Caki2 (cell line): ENCODE results near the gene MEGF11. TPM values are rescaled to one million over a fixed set of nuclear protein-coding genes. Genes with fewer than 3 reads are reported as not detected.
A peak's percentile ranks its signal among the peaks of the same experiment; 100 is the strongest.

Source experiments
- DNase-seq: peaks from one replicate; pipeline ENCODE4 v3.0.0-alpha.2; 2015; ENCODE audit warnings: low read depth
- in situ Hi-C: cut with HindIII; loops from 2 replicates; pipeline ENCODE4 v1.10.0; 2016; ENCODE audit warnings: low sequenced_read_pairs, low pct_unique_long_range_greater_than_20kb, mixed read lengths
- total RNA-seq: library from RNA; depleted of rRNA; stranded (reverse); fragments of >200 nt; shearing (Covaris generic); gene quantifications from 2 replicates; pipeline ENCODE4 v1.2.3, GENCODE V29; 2014; ENCODE audit warnings: low replicate concordance

MEGF11 gene
- total RNA-seq, 1 experiment from 2014 or later: not detected

DNA sequence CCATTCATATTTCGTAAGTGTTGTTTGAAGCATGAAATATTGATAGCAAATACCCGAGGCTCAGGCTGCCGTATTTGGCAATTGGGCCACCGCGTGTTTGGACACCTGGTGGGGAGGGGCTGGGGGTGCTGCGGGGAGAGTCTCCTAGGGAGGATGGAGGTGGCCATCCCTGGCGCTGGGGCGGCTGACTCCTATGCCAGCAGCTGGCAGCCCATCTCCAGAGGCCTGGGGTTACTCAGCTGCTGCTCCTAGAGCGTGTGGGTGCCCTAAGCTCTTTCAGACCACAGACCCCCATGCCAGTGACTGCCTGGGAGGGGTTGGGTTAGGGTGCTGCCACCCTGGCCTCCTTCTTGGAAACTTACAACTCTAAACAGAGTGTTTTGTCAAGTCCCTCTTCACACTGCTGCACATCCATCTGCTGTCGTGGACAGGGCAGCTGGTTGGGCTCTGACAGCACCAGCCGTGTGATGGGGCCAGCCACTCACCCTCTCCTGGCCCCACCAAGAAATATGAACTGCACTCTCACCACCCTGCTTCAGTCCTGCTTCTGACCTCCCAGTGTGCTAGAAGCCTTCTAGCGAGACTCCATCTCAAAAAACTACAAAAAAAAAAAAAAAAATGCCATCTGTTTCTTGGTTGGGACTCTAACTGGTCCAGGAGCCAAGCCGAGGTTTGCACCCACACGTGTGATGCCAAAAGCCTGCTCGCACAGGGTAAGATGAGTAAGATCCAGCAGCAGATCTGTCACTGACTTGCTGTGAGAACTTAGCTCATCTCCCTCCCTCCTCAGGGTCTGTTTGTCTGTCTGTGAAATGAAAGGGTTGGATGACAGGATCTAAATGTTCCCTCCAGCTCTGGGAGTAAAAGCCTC, 156.2 kb downstream of the MEGF11 start:
- no peak for DNase-seq
- in situ Hi-C loops: no loop called here

DNA sequence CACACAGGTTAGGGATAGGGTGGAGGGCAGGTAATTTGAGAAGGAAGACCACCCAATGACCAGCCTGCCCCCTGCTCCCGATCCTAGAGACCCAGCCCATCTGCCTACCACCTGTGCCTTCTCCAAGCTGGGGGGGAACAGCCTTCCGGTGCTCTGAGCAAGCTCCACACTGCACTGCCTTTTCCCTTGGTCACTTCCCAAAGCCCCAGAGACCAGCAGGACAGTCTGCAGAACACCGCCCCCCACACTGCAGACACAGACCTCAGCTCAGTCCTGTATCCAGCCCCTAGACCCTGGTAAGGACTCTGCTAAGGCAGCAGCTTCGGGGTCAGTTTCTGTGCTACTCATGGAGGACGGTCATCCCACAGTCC, 156.9 kb downstream of the MEGF11 start:
- no peak for DNase-seq
- in situ Hi-C loops: no loop called here

DNA sequence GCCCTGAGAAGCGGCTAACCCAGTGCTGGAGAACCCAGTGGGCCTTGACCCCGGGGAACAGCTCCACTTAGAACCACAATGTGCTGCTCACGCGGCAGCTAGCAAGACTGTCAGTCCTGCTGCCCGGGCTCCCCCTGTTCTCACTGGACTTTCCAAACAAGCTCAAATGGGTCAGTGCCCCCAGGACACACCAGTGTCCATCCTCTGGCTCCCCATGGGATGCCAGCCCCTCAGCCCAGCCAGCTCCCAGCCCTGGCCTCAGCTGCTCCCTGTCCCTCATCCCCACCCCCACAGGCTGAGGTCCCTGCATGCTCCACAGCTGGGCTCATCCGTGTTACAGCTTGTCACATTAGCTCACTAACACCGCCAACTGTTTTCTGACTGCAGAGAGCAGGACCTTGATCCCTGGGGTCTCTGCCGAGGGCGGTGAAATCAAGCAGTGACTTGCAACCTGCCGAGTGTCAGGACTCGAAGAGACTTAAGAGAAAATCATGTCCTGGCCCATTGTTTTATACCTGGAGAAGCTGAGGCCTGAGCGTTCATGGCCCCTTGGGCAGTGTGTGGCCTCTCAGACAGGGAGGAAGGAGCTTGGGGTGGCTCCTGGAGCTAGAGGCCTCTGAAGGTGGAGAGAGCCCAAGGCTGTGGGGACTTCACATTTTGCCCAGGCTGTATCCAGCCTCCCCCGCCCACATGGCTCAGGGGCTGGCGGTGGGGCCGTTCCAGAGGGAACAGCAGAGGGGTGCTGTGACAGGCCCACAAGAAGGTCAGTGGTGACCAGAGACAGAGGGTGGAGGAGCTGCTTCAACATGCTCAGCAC, 157.5 kb downstream of the MEGF11 start:
- no peak for DNase-seq
- in situ Hi-C loops: no loop called here

DNA sequence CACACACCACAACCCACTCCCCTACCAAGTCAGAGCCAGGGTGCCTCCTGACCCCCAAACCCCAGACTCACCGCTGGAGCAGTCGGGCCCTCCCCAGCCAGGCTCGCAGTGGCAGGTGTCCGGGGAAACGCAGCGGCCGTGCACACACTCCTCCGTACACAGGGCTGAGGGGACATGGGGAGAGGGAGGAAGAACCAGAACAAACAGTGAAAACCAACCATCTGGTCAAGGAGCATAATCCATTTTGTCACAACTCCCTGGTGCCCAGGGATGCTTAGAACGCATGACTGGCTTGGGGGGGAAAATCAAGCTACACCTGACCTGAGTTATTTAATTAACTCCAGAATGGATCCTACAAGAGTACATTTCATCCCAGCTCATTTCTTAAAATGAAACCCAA, 159.2 kb downstream of the MEGF11 start:
- in situ Hi-C loops: no loop called here
- DNase-seq: no peak

DNA sequence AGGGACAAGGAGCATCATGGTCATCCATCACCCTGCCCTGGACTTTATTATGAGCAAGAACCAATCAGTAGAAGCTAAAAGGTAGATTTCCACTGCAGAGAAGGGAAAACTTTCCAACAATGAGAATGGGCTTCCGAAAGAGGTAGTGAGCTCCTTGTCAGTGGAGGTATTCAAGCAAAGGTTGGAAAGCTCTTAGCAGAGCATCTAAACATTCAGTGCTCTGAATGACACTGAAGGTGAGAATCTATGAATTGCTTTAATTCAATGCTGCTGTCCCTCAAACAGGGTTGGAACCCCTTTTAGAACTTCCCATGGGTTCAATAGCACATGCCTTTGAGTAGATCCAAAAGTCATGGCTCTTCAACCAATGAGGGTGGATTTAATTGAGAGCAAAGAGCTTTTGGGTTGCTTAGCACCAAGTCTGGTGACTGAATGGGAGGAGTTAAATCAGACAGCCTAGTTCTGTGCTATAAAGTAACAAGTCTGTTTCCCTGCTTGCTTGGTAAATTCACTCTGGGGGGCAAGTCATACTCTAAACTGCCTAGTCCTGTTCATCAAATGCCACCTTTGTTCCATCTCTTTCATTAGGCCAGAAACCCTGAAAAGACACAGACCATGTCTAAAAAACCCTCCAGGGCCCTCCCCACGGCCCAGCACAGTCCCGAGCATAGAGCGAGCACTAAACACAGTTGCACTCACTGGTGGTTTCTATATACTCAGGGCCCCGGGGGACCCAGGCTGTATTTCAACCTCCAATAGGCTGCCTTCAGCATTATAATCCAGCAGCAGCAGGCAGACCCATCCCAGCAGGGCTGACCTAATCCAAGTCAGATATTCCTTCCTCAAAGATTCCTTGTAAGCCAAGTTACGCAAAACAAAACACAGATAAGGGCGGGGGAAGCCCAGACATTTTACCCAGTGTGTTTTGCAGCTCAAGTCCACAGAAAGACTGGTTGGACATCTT, 161.2 kb downstream of the MEGF11 start:
- DNase-seq: no peak
- in situ Hi-C loops: no loop called here

DNA sequence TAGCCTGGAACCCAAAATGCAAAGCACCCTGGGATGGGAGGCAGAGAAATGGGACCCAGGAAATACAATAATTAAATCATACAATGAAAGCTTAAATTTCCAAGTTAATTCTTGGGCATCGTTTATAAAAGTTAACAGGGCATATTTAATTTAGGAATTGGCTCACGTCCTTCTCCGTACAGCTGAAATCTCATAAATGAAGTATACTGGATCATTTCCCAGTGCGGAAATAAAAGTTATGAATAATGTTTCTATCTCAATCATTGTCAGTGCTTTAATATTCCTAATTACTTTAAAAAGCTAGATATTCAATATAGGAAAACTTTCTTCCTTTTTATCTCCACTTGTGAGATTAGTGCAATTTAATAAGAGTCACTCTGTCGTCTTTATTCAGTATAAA, 164.0 kb downstream of the MEGF11 start:
- in situ Hi-C loops: no loop called here

DNA sequence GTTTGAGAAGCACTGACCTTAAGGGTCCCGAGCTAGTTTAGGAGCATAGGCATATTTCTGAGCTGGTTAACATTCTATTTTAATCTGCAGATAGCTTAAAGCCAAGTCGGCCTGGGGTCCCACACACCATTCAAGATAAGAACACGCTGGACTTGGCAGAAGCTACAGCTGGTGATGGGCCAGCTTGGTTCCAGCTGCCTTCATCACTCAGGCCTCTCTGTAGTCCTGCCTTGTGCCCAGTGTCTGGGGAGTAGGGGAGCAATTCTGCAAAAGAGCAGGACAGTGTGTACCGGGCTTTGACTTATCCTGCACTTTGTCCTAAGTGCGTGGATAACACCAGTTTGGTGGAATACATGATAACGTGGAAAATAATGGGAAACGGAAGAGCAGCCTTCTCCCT, 164.5 kb downstream of the MEGF11 start:
- no peak for DNase-seq
- in situ Hi-C loops: no loop called here

More for the DNA sequence above, 164.0 kb downstream of the MEGF11 start:
- DNase-seq: no peak

DNA sequence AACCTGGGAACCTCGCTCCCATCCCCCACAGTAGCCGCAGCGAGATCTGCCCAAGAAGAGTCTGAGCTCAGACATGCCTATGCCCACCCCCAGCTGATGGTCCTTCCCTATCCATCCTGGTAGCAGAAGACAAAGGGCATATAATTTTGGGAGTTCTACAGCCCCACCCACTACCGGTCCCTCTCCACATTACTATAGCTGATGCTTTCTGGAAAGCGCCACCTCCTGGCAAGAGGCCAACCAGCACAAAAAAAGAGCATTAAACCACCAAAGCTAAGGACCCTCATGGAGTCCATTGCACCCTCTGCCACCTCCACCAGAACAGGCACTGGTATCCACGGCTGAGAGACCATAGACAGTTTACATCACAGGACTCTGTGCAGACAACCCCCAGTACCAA, 168.4 kb downstream of the MEGF11 start:
- DNase-seq: no peak
- in situ Hi-C loops: no loop called here

DNA sequence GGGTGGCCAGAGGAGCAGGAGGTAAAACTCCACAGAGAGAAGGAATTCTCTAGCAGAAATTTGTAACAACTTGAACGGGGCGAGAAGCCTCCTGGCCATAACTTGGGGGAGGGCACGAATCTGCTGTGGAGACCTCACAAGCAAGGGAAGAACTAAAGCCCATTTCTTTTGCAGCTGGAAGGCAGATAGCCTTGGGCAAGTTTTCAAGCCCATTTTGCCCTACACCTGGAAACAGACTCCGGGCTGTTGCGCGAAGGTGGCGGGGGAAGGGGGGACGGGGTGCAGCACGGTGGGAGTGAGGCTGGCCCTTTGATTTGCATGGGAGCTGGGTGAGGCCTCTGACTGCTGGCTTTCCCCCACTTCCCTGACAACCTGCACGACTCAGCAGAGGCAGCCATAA, 168.8 kb downstream of the MEGF11 start:
- DNase-seq: no peak
- in situ Hi-C loops: no loop called here

DNA sequence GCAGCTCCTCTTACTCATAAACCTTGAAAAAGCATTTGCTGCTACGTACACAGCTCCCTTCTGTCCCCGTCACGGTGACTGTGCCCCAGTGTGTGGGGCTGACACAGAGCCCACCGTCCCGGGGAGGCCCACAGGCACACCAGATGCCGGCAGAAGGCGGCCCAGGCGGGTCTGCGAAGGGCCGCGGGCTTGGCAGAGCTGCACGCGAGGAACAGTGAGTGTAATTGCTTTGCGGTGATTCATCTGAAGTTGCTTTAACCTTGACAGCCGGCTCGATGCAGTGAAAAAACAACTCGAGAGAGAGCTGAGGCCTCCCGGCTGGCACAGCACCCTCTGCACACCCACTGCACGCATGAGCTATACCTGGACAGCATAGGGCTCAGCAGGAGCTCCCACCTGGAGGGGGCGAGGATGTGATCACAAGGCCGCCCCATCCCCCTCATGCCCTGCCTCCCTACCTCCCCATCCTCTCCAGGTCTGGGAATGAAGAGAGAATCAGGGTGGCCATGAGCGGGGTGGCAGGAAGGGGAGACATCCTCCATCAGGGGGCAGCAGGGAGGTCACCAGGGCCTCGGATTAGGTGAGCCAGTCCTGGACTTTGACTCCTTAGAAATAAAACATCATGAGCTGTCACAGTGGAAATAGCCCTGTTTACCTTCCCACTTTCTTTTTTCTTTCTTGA, 172.7 kb downstream of the MEGF11 start:
- in situ Hi-C loops: no loop called here
- DNase-seq: peak; percentile 42

DNA sequence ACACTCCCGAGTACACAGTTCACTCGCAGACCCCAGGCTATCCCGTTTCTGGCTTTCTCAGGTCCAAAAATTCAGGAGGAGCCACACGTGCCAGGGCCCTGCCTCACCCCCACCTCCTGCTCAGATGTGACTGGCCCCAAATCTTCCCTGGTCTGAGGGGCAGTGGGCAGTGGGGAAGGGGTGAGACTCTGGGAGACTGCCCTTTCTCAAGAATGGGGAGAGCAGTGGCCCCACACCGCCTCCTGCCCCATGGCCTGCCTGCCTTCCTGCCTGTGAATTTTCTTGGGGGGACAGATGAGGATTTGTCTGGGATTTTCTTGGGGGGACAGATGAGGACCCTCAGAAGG, 174.6 kb downstream of the MEGF11 start:
- in situ Hi-C loops: no loop called here

DNA sequence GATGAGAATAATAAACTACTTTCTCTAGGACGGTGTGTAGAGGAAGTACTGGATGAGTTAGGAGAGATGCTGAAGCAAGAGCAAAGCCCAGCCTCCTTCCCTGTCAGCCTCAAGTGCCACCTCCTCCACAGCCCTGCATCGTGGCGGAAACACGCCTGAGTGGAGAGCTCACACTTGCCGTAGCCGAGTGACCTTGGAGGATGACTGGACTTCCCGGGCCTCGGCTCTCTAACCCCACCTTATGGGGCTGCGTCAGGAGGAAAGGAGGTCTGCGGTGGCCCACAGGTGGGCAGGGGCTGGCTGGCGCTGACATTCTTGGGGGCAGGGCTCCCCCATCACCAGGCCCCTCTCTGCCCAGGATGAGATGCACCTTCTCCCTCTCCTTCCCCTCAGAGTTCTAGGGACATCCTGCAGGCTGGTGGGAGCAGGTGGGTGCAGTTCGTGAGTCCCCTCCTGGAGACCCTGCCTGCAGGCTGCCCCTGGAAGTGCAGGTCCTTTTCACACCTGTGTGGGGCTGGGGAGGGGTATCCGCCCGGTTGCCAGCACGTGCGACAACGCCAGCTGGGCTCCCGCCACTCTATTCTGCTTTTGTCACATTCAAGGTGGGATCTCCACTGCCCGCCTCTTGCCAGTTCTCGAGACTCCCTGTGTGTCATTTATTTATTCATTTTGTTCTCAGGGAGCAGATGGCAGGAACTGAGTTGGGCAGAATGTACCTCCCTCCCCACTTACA, 175.2 kb downstream of the MEGF11 start:
- in situ Hi-C loops: no loop called here
- no peak for DNase-seq

More for the DNA sequence above, 174.6 kb downstream of the MEGF11 start:
- no peak for DNase-seq

DNA sequence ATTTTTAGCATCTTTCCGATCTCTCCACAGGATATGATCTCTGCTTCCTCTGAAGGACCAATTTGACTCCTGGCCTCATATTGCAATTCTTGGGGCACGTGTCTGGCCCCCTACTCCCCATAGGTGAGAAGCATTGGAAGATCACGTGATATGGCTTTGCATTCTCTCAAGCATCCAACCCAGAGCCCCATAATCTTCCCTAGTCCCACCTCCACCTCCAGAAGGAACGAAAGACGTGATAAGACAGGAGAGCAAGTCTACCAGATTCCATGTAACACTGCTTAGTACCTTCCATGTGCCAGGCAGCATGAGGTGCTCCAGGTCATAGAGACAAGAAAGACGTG, 176.3 kb downstream of the MEGF11 start:
- in situ Hi-C loops: no loop called here
- DNase-seq: no peak

DNA sequence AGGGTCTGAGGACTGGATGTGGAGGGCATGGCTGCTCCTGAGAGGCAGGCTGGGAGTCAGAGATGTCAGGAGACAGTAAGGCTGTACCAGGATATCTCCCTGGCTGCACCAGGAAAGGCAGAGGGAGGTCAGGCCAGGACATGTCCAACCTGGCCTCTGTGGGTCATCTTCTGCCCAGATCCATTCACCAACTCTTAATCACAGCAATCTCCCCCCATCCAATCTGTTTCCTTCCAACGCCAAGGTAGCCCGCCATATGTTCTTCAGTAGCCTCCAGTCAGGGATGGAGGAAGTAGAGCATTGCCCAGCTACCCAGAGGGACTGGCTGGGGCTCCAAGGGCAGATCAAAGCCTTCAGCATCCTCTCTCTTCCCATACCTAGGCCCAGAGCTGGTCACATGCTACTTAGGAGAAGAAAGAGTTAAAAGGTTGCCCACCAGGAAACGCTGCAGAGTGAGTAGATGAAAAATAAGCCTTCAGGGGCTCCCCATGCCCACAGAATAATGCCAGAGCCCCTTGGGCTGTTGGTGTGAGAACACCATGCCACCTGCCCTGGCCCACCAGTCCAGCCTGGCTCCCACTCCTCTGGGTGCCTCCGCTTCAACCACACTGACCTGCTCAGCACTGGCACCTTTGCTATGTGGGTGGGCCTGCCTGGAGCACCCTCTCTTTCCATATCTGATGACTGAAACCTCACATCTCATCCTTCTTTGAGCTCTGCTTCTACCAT, 176.8 kb downstream of the MEGF11 start:
- no peak for DNase-seq
- in situ Hi-C loops: no loop called here

DNA sequence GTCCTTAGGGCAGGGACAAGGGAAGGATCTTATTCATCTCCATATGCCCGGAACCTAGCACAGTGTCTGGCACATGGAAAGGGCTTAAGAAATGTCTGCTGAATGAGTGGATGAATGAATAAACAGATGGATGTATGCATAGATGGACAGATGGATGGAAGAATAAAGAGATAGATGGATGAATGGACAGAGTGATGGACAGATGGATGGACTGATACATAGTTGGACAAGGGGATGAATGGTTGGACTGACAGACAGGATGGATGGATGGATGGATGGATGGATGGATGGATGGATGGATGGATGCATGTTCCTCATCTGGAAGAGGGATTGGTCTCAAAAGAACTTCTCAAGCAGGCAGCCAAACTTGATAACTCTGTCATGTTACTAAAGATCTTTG, 177.6 kb downstream of the MEGF11 start:
- DNase-seq: no peak
- in situ Hi-C loops: no loop called here

DNA sequence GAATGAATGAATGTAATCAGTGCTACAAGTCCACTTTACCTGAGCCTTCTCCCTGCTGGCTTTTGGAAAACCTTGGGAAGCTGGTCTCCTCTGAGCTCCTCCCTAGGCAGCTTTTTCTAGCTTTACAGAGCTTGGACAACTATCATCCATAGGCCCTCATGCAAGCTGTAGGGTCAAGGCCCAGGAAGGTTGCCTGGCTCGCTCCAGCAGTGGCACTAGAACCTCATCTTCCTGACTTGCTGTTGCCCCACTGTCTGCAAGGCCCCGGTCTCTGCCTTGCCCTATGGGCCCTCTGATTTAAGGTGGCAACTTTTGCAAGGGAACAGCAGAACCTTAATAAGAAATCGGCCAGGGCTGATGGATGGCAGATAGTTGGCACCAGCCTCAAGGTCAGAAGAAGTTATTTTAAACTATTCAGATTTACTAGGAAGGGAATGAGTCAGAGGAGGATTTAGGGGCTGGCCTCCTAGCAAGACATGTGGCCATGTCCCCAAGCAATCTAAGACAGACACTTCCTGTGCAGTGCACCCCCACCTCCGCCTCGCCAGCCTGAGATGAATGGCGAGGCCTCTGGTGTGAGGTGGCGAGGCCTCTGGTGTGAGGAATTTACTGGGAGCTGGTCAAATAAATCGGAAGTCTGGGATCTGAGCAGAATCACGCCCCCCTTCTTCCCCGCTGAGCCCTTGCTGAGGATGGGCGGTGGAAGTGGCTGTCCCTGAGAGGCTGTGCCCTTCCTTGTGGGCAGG, 180.8 kb downstream of the MEGF11 start:
- in situ Hi-C loops: no loop called here
- DNase-seq: no peak
